Left cardiac atrium (tissue), 4 donors: Measurements from ENCODE around the gene TRPM2. TPM values are rescaled to one million over a fixed set of nuclear protein-coding genes. Genes with fewer than 3 reads are reported as not detected.

Source experiments
- ATAC-seq, 2 donors: fragments of 200-7000 bp; cut with Tn5 transposase; one replicate each; pipeline ENCODE4 v1.9.1; 2020; ENCODE audit warnings: mild to moderate bottlenecking in 2 of 2, moderate library complexity in 2 of 2
- DNase-seq: peaks from one replicate; pipeline ENCODE4 v3.0.0-alpha.2; 2020
- intact Hi-C, 2 donors: fragments of 100-400 bp; cut with DNase I; formaldehyde crosslinking; loops; one replicate each; pipeline versions ENCODE4 v1.14.1 to v1.15.1; 2022 to 2023
- long read RNA-seq: library from polyadenylated mRNA; unstranded; transcript quantifications from one replicate; pipeline ENCODE4 v2.0.0, GENCODE V29; 2021
- total RNA-seq, 2 donors: library from RNA; stranded (reverse); fragmentation: NEBNext Ultra II Directional; extraction: Animal tissue kit (Norgen Biotek cat#: 25700); gene quantifications; one replicate each; pipeline ENCODE4 v1.2.1, GENCODE V29; 2021
- donor health status: DM: no; HTN: yes; CAD: no.
- donor health status: DM: no; HTN: yes; CAD: no; lungs with severe emphysema.
- donor health status: DM: yes; HTN: yes; CAD: no.
- donor health status: Dilated cardiomyopathy.

Gene TRPM2
- total RNA-seq: 1 to 10 TPM; 2.9 to 5.1 TPM
- long read RNA-seq: 0 reads

GRCh38 chr21:44353191-44353970 lies at the start of gene TRPM2:
Gene TRPM2 (plus strand): TSS chr21:44353621. CDS start chr21:44353701, 80 bp downstream.
- ATAC-seq (peak; percentile 70 to 76), DNase-seq (no peak)
- intact Hi-C loops: no loop called here

GRCh38 chr21:44304011-44304616 lies 49.3 kb upstream of the TRPM2 start:
- ATAC-seq (no peak), DNase-seq (no peak)
- intact Hi-C loops: no loop called here

GRCh38 chr21:44304877-44305293 lies 48.5 kb upstream of the TRPM2 start:
- ATAC-seq (peak; percentile 8 to 38), DNase-seq (no peak)
- intact Hi-C loops: no loop called here

GRCh38 chr21:44305691-44306090 lies 47.7 kb upstream of the TRPM2 start:
- no peak for ATAC-seq
- no peak for DNase-seq
- intact Hi-C loops: no loop called here

- intact Hi-C loops: no loop called here
- ATAC-seq (no peak), DNase-seq (no peak)
Measured at GRCh38 chr21:44306936-44307704, 46.3 kb upstream of the TRPM2 start.

- intact Hi-C loops: no loop called here
- no peak for DNase-seq
- ATAC-seq: no peak
Measured at GRCh38 chr21:44310628-44311507, 42.6 kb upstream of the TRPM2 start.

- ATAC-seq: no peak
- intact Hi-C loops: no loop called here
Measured at GRCh38 chr21:44312089-44312488, 41.3 kb upstream of the TRPM2 start.

GRCh38 chr21:44312716-44313115 lies 40.7 kb upstream of the TRPM2 start:
- ATAC-seq: no peak
- intact Hi-C loops: no loop called here

More at GRCh38 chr21:44312089-44312488, 41.3 kb upstream of the TRPM2 start:
- DNase-seq: no peak

GRCh38 chr21:44313451-44313850 lies 40.0 kb upstream of the TRPM2 start:
- intact Hi-C loops: no loop called here

More at GRCh38 chr21:44312716-44313115, 40.7 kb upstream of the TRPM2 start:
- no peak for DNase-seq

GRCh38 chr21:44314128-44314527 lies 39.3 kb upstream of the TRPM2 start:
- ATAC-seq (no peak), DNase-seq (no peak)
- intact Hi-C loops: no loop called here

More at GRCh38 chr21:44313451-44313850, 40.0 kb upstream of the TRPM2 start:
- no peak for ATAC-seq
- no peak for DNase-seq

- no peak for ATAC-seq
- no peak for DNase-seq
- intact Hi-C loops: no loop called here
Measured at GRCh38 chr21:44314561-44314960, 38.9 kb upstream of the TRPM2 start.

GRCh38 chr21:44315691-44316203 lies 37.7 kb upstream of the TRPM2 start:
- intact Hi-C loops: no loop called here
- DNase-seq (no peak), ATAC-seq (no peak)

- intact Hi-C loops: no loop called here
- DNase-seq (no peak), ATAC-seq (no peak)
Measured at GRCh38 chr21:44316277-44316900, 37.0 kb upstream of the TRPM2 start.

GRCh38 chr21:44317241-44317782 lies 36.1 kb upstream of the TRPM2 start:
- ATAC-seq: no peak
- no peak for DNase-seq
- intact Hi-C loops: no loop called here

- no peak for ATAC-seq
- intact Hi-C loops: no loop called here
Measured at GRCh38 chr21:44317871-44318270, 35.5 kb upstream of the TRPM2 start.

GRCh38 chr21:44318489-44319285 lies 34.7 kb upstream of the TRPM2 start:
- intact Hi-C loops: no loop called here
- DNase-seq (no peak), ATAC-seq (no peak)

More at GRCh38 chr21:44317871-44318270, 35.5 kb upstream of the TRPM2 start:
- no peak for DNase-seq

GRCh38 chr21:44319407-44320065 lies 33.9 kb upstream of the TRPM2 start:
- no peak for ATAC-seq
- DNase-seq: no peak
- intact Hi-C loops: no loop called here
